ENCODE measurements around the gene CDH22.

The CDH22 gene

GRCh38 chr20:46347841-46348803 lies 39.8 kb upstream of the CDH22 start:
- Mint-ChIP-seq H3K27ac (no peak overlapping the region), H3K4me3 (no peak overlapping the region), H3K27me3 (no peaks in the 10 kb centered on the region), H3K4me1 (ENCODE audit: low read depth) (peaks cover 24% of the 10 kb centered on the region), H3K9me3 (no peaks in the 10 kb centered on the region), H3K36me3 (ENCODE audit: low read depth) (peaks cover 24% of the 10 kb centered on the region)

GRCh38 chr20:46346770-46347169 lies 38.5 kb upstream of the CDH22 start:
- Mint-ChIP-seq H3K4me1 (ENCODE audit: low read depth) (peaks cover 29% of the 10 kb centered on the region), H3K9me3 (no peaks in the 10 kb centered on the region), H3K4me3 (no peak overlapping the region), H3K27ac (no peak overlapping the region), H3K27me3 (peaks cover 5% of the 10 kb centered on the region), H3K36me3 (ENCODE audit: low read depth) (peaks cover 17% of the 10 kb centered on the region)

- Mint-ChIP-seq H3K36me3 (ENCODE audit: low read depth) (peaks cover 7% of the 10 kb centered on the region), H3K27me3 (peaks cover 10% of the 10 kb centered on the region), H3K27ac (no peak overlapping the region), H3K4me3 (no peak overlapping the region), H3K9me3 (no peaks in the 10 kb centered on the region), H3K4me1 (ENCODE audit: low read depth) (peaks cover 15% of the 10 kb centered on the region)
Measured at GRCh38 chr20:46344488-46345162, 36.3 kb upstream of the CDH22 start.

GRCh38 chr20:46343975-46344357 lies 35.7 kb upstream of the CDH22 start:
- Mint-ChIP-seq H3K27ac (no peak overlapping the region), H3K9me3 (no peaks in the 10 kb centered on the region), H3K36me3 (ENCODE audit: low read depth) (peaks cover 7% of the 10 kb centered on the region), H3K4me3 (no peak overlapping the region), H3K4me1 (ENCODE audit: low read depth) (peaks cover 12% of the 10 kb centered on the region), H3K27me3 (peaks cover 12% of the 10 kb centered on the region)

GRCh38 chr20:46343348-46343974 lies 35.2 kb upstream of the CDH22 start:
- H3K4me3 Mint-ChIP-seq, result peak overlapping the region; percentile 53

GRCh38 chr20:46342451-46343347 lies 34.4 kb upstream of the CDH22 start:
- Mint-ChIP-seq H3K9me3 (no peaks in the 10 kb centered on the region), H3K36me3 (ENCODE audit: low read depth) (peaks cover 7% of the 10 kb centered on the region), H3K4me3 (peak overlapping the region; percentile 53), H3K27me3 (peaks cover 17% of the 10 kb centered on the region), H3K4me1 (ENCODE audit: low read depth) (peaks cover 12% of the 10 kb centered on the region), H3K27ac (peak overlapping the region; percentile 65)

More at GRCh38 chr20:46343348-46343974, 35.2 kb upstream of the CDH22 start:
- Mint-ChIP-seq H3K36me3 (ENCODE audit: low read depth) (peaks cover 7% of the 10 kb centered on the region), H3K27ac (peak overlapping the region; percentile 65), H3K4me1 (ENCODE audit: low read depth) (peaks cover 12% of the 10 kb centered on the region), H3K9me3 (no peaks in the 10 kb centered on the region), H3K27me3 (peaks cover 17% of the 10 kb centered on the region)

GRCh38 chr20:46342010-46342378 lies 33.7 kb upstream of the CDH22 start:
- no peak overlapping the region for H3K4me3 Mint-ChIP-seq
- H3K27me3 Mint-ChIP-seq, result peaks cover 17% of the 10 kb centered on the region
- no peaks in the 10 kb centered on the region for H3K9me3 Mint-ChIP-seq
- H3K36me3 Mint-ChIP-seq (ENCODE audit: low read depth), result peaks cover 3% of the 10 kb centered on the region
- no peak overlapping the region for H3K27ac Mint-ChIP-seq
- peaks cover 12% of the 10 kb centered on the region for H3K4me1 Mint-ChIP-seq (ENCODE audit: low read depth)

GRCh38 chr20:46341074-46342009 lies 33.0 kb upstream of the CDH22 start:
- H3K4me1 Mint-ChIP-seq (ENCODE audit: low read depth), result peaks cover 12% of the 10 kb centered on the region
- H3K9me3 Mint-ChIP-seq, result no peaks in the 10 kb centered on the region
- no peak overlapping the region for H3K4me3 Mint-ChIP-seq
- H3K27me3 Mint-ChIP-seq, result peaks cover 17% of the 10 kb centered on the region
- peaks cover 3% of the 10 kb centered on the region for H3K36me3 Mint-ChIP-seq (ENCODE audit: low read depth)
- H3K27ac Mint-ChIP-seq, result no peak overlapping the region

GRCh38 chr20:46339037-46339436 lies 30.7 kb upstream of the CDH22 start:
- peaks cover 12% of the 10 kb centered on the region for H3K4me1 Mint-ChIP-seq (ENCODE audit: low read depth)
- no peaks in the 10 kb centered on the region for H3K36me3 Mint-ChIP-seq (ENCODE audit: low read depth)
- no peak overlapping the region for H3K27ac Mint-ChIP-seq
- no peaks in the 10 kb centered on the region for H3K9me3 Mint-ChIP-seq
- H3K27me3 Mint-ChIP-seq, result peaks cover 24% of the 10 kb centered on the region
- H3K4me3 Mint-ChIP-seq, result no peak overlapping the region

GRCh38 chr20:46336735-46337134 lies 28.4 kb upstream of the CDH22 start:
- no peak overlapping the region for H3K4me3 Mint-ChIP-seq
- peaks cover 19% of the 10 kb centered on the region for H3K27me3 Mint-ChIP-seq
- no peaks in the 10 kb centered on the region for H3K36me3 Mint-ChIP-seq (ENCODE audit: low read depth)
- no peak overlapping the region for H3K27ac Mint-ChIP-seq
- no peaks in the 10 kb centered on the region for H3K9me3 Mint-ChIP-seq
- H3K4me1 Mint-ChIP-seq (ENCODE audit: low read depth), result no peaks in the 10 kb centered on the region

GRCh38 chr20:46334303-46334904 lies 26.1 kb upstream of the CDH22 start:
- H3K27me3 Mint-ChIP-seq, result peaks cover 14% of the 10 kb centered on the region
- no peak overlapping the region for H3K4me3 Mint-ChIP-seq
- no peaks in the 10 kb centered on the region for H3K36me3 Mint-ChIP-seq (ENCODE audit: low read depth)
- no peak overlapping the region for H3K27ac Mint-ChIP-seq
- no peaks in the 10 kb centered on the region for H3K4me1 Mint-ChIP-seq (ENCODE audit: low read depth)
- H3K9me3 Mint-ChIP-seq, result no peaks in the 10 kb centered on the region

- no peak overlapping the region for H3K27ac Mint-ChIP-seq
- H3K4me3 Mint-ChIP-seq, result no peak overlapping the region
- H3K9me3 Mint-ChIP-seq, result no peaks in the 10 kb centered on the region
- no peaks in the 10 kb centered on the region for H3K36me3 Mint-ChIP-seq (ENCODE audit: low read depth)
- no peaks in the 10 kb centered on the region for H3K4me1 Mint-ChIP-seq (ENCODE audit: low read depth)
- peaks cover 7% of the 10 kb centered on the region for H3K27me3 Mint-ChIP-seq
Measured at GRCh38 chr20:46333161-46333991, 25.1 kb upstream of the CDH22 start.

All from stimulated activated naive CD8-positive, alpha-beta T cell treated with anti-CD3 and anti-CD28 coated beads, Interleukin-15, Interleukin-2, amounts not matched to agents 100 ng/mL and 50 ng/mL, for 24 hours (primary cell).